DND-41 (cell line): ENCODE measurements around the gene CHI3L2.
A peak's percentile ranks its signal among the peaks of the same experiment; 100 is the strongest.

Source experiments
- ATAC-seq: fragments of 200-7000 bp; cut with Tn5 transposase; 3 replicates; pipeline ENCODE4 v1.9.1; 2021; ENCODE audit warnings: low read depth; ENCODE audit not compliant: insufficient read depth
- DNase-seq: peaks from one replicate; pipeline ENCODE4 v3.0.0-alpha.2; 2020
- H2AFZ ChIP-seq: 2 replicates; pipeline ENCODE4 v1.6.0; 2012; ENCODE audit warnings: low read depth, low read length
- H3K27ac ChIP-seq: 2 replicates; pipeline ENCODE4 v1.5.1; 2012; ENCODE audit warnings: low read length, inconsistent platforms
- H3K27me3 ChIP-seq: fragments of 200-600 bp; sonication (generic); 2 replicates; pipeline ENCODE4 v1.6.0; 2012; ENCODE audit warnings: low read length, mild to moderate bottlenecking, inconsistent platforms; ENCODE audit not compliant: insufficient read depth, poor library complexity
- H3K36me3 ChIP-seq: 2 replicates; pipeline ENCODE4 v1.5.1; 2012; ENCODE audit warnings: low read length, inconsistent platforms; ENCODE audit not compliant: insufficient read depth
- H3K4me1 ChIP-seq: 2 replicates; pipeline ENCODE4 v1.5.1; 2012; ENCODE audit warnings: mild to moderate bottlenecking, low read length; ENCODE audit not compliant: insufficient read depth
- H3K4me2 ChIP-seq: 2 replicates; pipeline ENCODE4 v1.6.0; 2012; ENCODE audit warnings: mild to moderate bottlenecking, moderate library complexity, low read length, inconsistent platforms; ENCODE audit not compliant: insufficient read depth
- H3K4me3 ChIP-seq, 2 experiments: fragments of 200-600 bp in 1 of 2; shearing (Covaris generic) in 1 of 2; 2 replicates each; pipeline ENCODE4 v1.5.1; 2012 to 2016; ENCODE audit warnings: inconsistent platforms in 2 of 2, low read length in 2 of 2, mild to moderate bottlenecking in 2 of 2, low read depth in 1 of 2, moderate library complexity in 1 of 2
- H3K79me2 ChIP-seq: 2 replicates; pipeline ENCODE4 v1.6.0; 2012; ENCODE audit warnings: low read length, inconsistent platforms; ENCODE audit not compliant: insufficient read depth
- H3K9ac ChIP-seq: 2 replicates; pipeline ENCODE4 v1.6.0; 2012; ENCODE audit warnings: low read depth, mild to moderate bottlenecking, inconsistent platforms, low read length, moderate library complexity
- H3K9me3 ChIP-seq: 2 replicates; pipeline ENCODE4 v1.5.1; 2012; ENCODE audit warnings: low read length, moderate library complexity, mild to moderate bottlenecking, inconsistent platforms; ENCODE audit not compliant: insufficient read depth, severe bottlenecking
- H4K20me1 ChIP-seq: 2 replicates; pipeline ENCODE4 v1.6.0; 2012; ENCODE audit warnings: low read length; ENCODE audit not compliant: insufficient read depth
- EZH2 ChIP-seq: IDR thresholded peaks from 3 replicates; pipeline ENCODE4 v1.6.1; 2012; ENCODE audit warnings: borderline replicate concordance, low read depth, mild to moderate bottlenecking, moderate library complexity, low read length, inconsistent platforms; ENCODE audit not compliant: severe bottlenecking
- TF ChIP-seq, protein P1 (sequence below): IDR thresholded peaks from 2 replicates; pipeline ENCODE4 v1.5.1; 2012; ENCODE audit warnings: borderline replicate concordance, low read length, moderate library complexity, mild to moderate bottlenecking; ENCODE audit not compliant: poor library complexity, severe bottlenecking; ENCODE audit errors: extremely low read depth

Gene CHI3L2, protein sequence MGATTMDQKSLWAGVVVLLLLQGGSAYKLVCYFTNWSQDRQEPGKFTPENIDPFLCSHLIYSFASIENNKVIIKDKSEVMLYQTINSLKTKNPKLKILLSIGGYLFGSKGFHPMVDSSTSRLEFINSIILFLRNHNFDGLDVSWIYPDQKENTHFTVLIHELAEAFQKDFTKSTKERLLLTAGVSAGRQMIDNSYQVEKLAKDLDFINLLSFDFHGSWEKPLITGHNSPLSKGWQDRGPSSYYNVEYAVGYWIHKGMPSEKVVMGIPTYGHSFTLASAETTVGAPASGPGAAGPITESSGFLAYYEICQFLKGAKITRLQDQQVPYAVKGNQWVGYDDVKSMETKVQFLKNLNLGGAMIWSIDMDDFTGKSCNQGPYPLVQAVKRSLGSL

DNA sequence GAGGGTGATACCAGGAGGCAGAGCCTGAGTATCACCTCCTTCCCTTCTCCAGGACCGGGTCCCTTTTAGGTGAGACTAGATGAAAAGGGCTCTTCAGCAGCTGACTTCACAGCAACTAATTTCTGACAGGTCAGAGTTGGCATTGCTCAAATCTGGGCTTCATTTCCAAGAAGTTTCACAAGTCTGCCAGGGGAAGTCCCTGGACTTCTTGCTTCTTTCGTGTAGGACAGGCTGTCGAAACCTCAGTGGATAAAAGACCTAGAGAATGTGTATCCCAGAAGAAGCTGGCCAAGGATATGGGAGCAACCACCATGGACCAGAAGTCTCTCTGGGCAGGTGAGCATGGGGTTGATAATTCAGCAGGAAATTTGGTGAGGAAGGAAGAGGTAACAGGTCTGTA is at the start of gene CHI3L2:
CHI3L2 (plus strand) TSS at position 280 of the 400 bp plus-strand sequence; CDS start at position 297, 17 bp downstream.
- TF ChIP-seq EZH2 = no peak
- TF ChIP-seq, protein P1, sequence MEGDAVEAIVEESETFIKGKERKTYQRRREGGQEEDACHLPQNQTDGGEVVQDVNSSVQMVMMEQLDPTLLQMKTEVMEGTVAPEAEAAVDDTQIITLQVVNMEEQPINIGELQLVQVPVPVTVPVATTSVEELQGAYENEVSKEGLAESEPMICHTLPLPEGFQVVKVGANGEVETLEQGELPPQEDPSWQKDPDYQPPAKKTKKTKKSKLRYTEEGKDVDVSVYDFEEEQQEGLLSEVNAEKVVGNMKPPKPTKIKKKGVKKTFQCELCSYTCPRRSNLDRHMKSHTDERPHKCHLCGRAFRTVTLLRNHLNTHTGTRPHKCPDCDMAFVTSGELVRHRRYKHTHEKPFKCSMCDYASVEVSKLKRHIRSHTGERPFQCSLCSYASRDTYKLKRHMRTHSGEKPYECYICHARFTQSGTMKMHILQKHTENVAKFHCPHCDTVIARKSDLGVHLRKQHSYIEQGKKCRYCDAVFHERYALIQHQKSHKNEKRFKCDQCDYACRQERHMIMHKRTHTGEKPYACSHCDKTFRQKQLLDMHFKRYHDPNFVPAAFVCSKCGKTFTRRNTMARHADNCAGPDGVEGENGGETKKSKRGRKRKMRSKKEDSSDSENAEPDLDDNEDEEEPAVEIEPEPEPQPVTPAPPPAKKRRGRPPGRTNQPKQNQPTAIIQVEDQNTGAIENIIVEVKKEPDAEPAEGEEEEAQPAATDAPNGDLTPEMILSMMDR = no peak
- Histone ChIP-seq H4K20me1 (no peaks in the 10 kb centered on the region), H3K27me3 (no peaks in the 10 kb centered on the region), H3K36me3 (peaks cover 17% of the 10 kb centered on the region), H3K4me1 (peaks cover 98% of the 10 kb centered on the region), H2AFZ (0 out of 2 replicates have a peak within 1 kb of the TSS, but pooled peaks have one; percentile 9), H3K79me2 (peaks cover 61% of the 10 kb centered on the region), H3K9me3 (no peaks in the 10 kb centered on the region), H3K4me2 (peak within 1 kb of the TSS; percentile 61), H3K27ac (peak within 1 kb of the TSS; percentile 99), H3K4me3 (peak within 1 kb of the TSS in 1 of 2 experiments; percentile 26; a peak in 1 of 4 replicates), H3K9ac (peak within 1 kb of the TSS; percentile 66)
- DNase-seq (no peak), ATAC-seq (no peak)

DNA sequence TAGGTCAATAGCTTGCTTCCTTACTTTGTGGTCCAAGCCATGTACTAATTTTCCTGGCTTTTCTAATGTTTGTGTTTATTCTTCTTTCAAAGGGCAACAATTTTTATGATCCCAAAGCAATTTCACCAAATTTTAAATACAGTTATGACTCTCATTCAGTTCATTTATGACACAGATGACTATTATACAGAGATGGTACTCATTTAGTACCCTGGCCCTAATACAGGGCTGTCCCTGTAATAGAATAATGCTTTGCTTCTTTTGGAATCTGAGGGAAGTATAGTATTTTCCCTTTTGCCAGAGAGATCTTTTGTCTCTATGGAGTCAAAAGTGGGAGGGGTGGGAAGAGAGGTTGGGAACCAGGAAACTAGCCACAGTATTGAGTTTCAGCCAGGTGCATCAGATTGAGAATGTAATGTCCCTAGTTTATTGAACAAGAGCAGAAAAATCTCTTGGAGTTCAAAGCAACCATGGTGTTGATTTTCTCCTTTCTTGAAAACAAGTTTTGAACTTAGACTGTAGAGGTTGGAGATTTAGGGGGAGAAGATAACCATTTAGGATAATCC is 47.5 kb upstream of the CHI3L2 start:
- Histone ChIP-seq H3K27ac (no peak overlapping the region), H3K36me3 (peaks cover 81% of the 10 kb centered on the region), H2AFZ (no peak overlapping the region), H3K4me2 (no peak overlapping the region), H3K79me2 (no peaks in the 10 kb centered on the region), H3K4me1 (no peaks in the 10 kb centered on the region), H3K27me3 (no peaks in the 10 kb centered on the region), H3K4me3 (no peak overlapping the region), H4K20me1 (no peaks in the 10 kb centered on the region), H3K9me3 (no peaks in the 10 kb centered on the region), H3K9ac (no peak overlapping the region)
- DNase-seq (no peak), ATAC-seq (no peak)
- TF ChIP-seq, protein P1 = no peak
- TF ChIP-seq EZH2 = no peak

DNA sequence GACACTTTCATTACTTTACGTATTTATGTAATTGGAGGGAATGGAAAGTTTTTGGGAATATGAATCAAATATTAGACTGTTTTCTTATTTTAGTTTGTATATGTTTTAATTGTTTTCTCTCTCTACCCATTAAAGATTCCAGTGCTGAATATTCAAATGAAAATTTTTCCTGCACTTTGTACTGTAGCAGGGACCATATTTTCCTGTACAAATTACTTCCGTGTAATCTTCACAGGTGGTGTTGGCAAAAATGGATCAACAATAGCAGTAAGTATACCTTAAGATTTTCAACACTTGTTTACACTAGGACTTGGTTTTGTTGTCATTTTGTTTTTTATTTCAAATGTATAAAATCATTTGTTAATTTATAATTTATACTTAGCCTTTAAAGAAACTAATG is 45.5 kb upstream of the CHI3L2 start:
- H3K4me2 ChIP-seq = no peak overlapping the region
- no peak for ATAC-seq
- no peaks in the 10 kb centered on the region for H3K79me2 ChIP-seq
- no peaks in the 10 kb centered on the region for H3K9me3 ChIP-seq
- H3K36me3 ChIP-seq = peaks cover 82% of the 10 kb centered on the region
- no peaks in the 10 kb centered on the region for H3K4me1 ChIP-seq
- no peak overlapping the region for H3K27ac ChIP-seq
- no peak for DNase-seq
- H4K20me1 ChIP-seq = no peaks in the 10 kb centered on the region
- no peak for TF ChIP-seq EZH2
- TF ChIP-seq, protein P1 = no peak
- H3K27me3 ChIP-seq = no peaks in the 10 kb centered on the region
- no peak overlapping the region for H3K9ac ChIP-seq
- no peak overlapping the region for H2AFZ ChIP-seq
- no peak overlapping the region for H3K4me3 ChIP-seq
